ENCODE data around the gene C2orf68. TPM values are rescaled to one million over a fixed set of nuclear protein-coding genes. Genes with fewer than 3 reads are reported as not detected.

The C2orf68 gene
- 48.1 and 80.4 TPM in 2 replicates for total RNA-seq (2011; cell fraction: chromatin; rRNA removed; ENCODE audit: low replicate concordance)
- 45.8 and 61.2 TPM in 2 replicates for total RNA-seq (2011; cell fraction: nucleolus; rRNA removed)
- 58.4 and 76.0 TPM in 2 replicates for total RNA-seq (2011; cell fraction: nucleoplasm; rRNA removed)
- total RNA-seq (2014; rRNA removed) (22.1 and 33.2 TPM in 2 replicates), total RNA-seq (2014; rRNA removed; fragmentation: Illumina TruSeq; extraction: Trizol) (29.4 and 31.7 TPM in 2 replicates), total RNA-seq (2015; rRNA removed; fragmentation: Illumina TruSeq; extraction: Trizol) (26.8 and 30.1 TPM in 2 replicates), total RNA-seq (2021) (36.6 and 41.6 TPM in 2 replicates), polyA plus RNA-seq (2011; rRNA removed) (32.6 and 50.0 TPM in 2 replicates), polyA plus RNA-seq (2014; fragmentation: Illumina TruSeq; extraction: Trizol) (31.7 and 31.8 TPM in 2 replicates), polyA plus RNA-seq (2014; fragmentation: Nextera tagmentation; extraction: Ambion mirVana) (10 to 100 TPM; 33.1 to 33.4 TPM), polyA plus RNA-seq (2014; rRNA removed) (27.5 and 31.5 TPM in 2 replicates), polyA minus RNA-seq (2011; rRNA and poly(A)+ RNA removed) (24.7 and 40.2 TPM in 2 replicates), Bru-seq, nascent RNA (percentile 84 among the genes with signal in this experiment), BruChase-seq, experiment 1, labeled RNA remaining after a 2-hour chase (percentile 85 among the genes with signal in this experiment), BruChase-seq, experiment 2, labeled RNA remaining after a 6-hour chase (percentile 84 among the genes with signal in this experiment)
- 29.4 and 39.0 TPM in 2 replicates for polyA plus RNA-seq (2011; cell fraction: cytosol; rRNA removed)
- 36.4 and 51.5 TPM in 2 replicates for polyA plus RNA-seq (2011; cell fraction: nucleus; rRNA removed)
- 25.7 and 42.8 TPM in 2 replicates for polyA plus RNA-seq (2012)
- 13.6 and 33.5 TPM in 2 replicates for polyA minus RNA-seq (2011; cell fraction: cytosol; rRNA and poly(A)+ RNA removed)
- 15.9 and 17.7 TPM in 2 replicates for polyA minus RNA-seq (2011; cell fraction: nucleus; rRNA and poly(A)+ RNA removed)
- long read RNA-seq, experiment 1, transcript C2orf68-201 (4 exons, 2,837 nt): major isoform, 29 of 89 reads
- long read RNA-seq, experiment 1, partial matches to known transcripts: 1 of 89 reads
- long read RNA-seq, experiment 1, other reads (novel, unspliced or antisense): 53 of 89 reads
- long read RNA-seq, experiment 2, partial matches to known transcripts: 0 of 18 reads
- long read RNA-seq, experiment 2, other reads (novel, unspliced or antisense): 12 of 18 reads
- long read RNA-seq, experiment 3, transcript C2orf68-201 (4 exons, 2,837 nt): major isoform, 6 of 34 reads
- long read RNA-seq, experiment 3, partial matches to known transcripts: 0 of 34 reads
- long read RNA-seq, experiment 3, other reads (novel, unspliced or antisense): 27 of 34 reads

- H3K4me2 ChIP-seq (ENCODE audit: insufficient read depth, low read length): peak within 1 kb of the TSS; percentile 85
- peak within 1 kb of the TSS; percentile 75 for H3K27ac ChIP-seq (ENCODE audit: extremely low read depth, low read depth, low read length)
- peaks cover 4 to 33% of the 10 kb centered on the region in 2 experiments; a peak in 4 of 5 replicates for H3K4me1 ChIP-seq (replicated peaks in 1 of 2; ENCODE audit: control insufficient read depth in 2 of 2, insufficient read depth in 2 of 2, low read length in 2 of 2)
- DNase-seq (ENCODE audit: extremely low read depth in 1 of 4, low spot score in 3 of 4) (peak; percentile 88 to 96 (median 91)), FAIRE-seq (peak; percentile 80), ATAC-seq (peak; percentile 87)
- ChIA-PET POLR2A (interaction anchor here (0.7 to 1.8 kb wide), 18 partner anchors 8 to 378 kb away, joined by 3 to 17 read pairs (median 4); partner anchors contain the start of genes GGCX, MAT2A, RNF181 and TMEM150A), CTCF (ENCODE audit: low intra/inter-chr PET ratio) (interaction anchor here (0.6 kb wide), 1 partner anchor 60 kb away, joined by 4 read pairs; no protein-coding TSS in a partner anchor)
- peak within 1 kb of the TSS; percentile 75 for H2AFZ ChIP-seq (ENCODE audit: low read depth, low read length)
- H3K9me1 ChIP-seq (ENCODE audit: control insufficient read depth, insufficient read depth, low read length): no peaks in the 10 kb centered on the region
- no peaks in the 10 kb centered on the region for H3K27me3 ChIP-seq (ENCODE audit: control insufficient read depth in 2 of 2, insufficient read depth in 2 of 2, low read length in 2 of 2)
- no peaks in the 10 kb centered on the region for H4K20me1 ChIP-seq (replicated peaks; ENCODE audit: control insufficient read depth, insufficient read depth, low read length)
- 1% methylated on average over 54 of the region's 73 CpGs for WGBS (ENCODE audit: insufficient coverage, low coverage, missing lambda C conversion rate)
- peak within 1 kb of the TSS; percentile 83 for H3K4me3 ChIP-seq
- peak within 1 kb of the TSS; percentile 67 to 97 for H3K9ac ChIP-seq (ENCODE audit: insufficient read depth in 1 of 2, low read depth in 2 of 2, low read length in 2 of 2)
- peaks cover 29% of the 10 kb centered on the region; the same call in 2 of the 3 replicates for H3K36me3 ChIP-seq (ENCODE audit: control insufficient read depth, insufficient read depth, low read length)
- BruUV-seq (replicated peaks): TSS peak; percentile 86
- H3K9me3 ChIP-seq (replicated peaks; ENCODE audit: control insufficient read depth, insufficient read depth, low read depth, low read length): no peaks in the 10 kb centered on the region
- H3K79me2 ChIP-seq (ENCODE audit: control insufficient read depth, insufficient read depth, low read length): peaks cover 39% of the 10 kb centered on the region
- in situ Hi-C loops (cut with MboI) (no loop called here), intact Hi-C loops (cut with micrococcal nuclease) (loop anchor here (5.0 kb wide), 1 partner anchor 35 kb away; the partner anchor contains the start of gene VAMP8)
- TF ChIP-seq RBM34 (IDR thresholded peaks at IDR 0.05; ENCODE audit: borderline replicate concordance, insufficient read depth, low read length): no peak
- TF ChIP-seq POLR3A (IDR thresholded peaks at IDR 0.05; ENCODE audit: borderline replicate concordance, extremely low read depth, insufficient read depth, insufficient read length): no peak
- peak; percentile 64; the same call in 1 of the 2 replicates for TF ChIP-seq MBD2 (IDR thresholded peaks at IDR 0.05; ENCODE audit: borderline replicate concordance, low read depth)
- TF ChIP-seq POLR2AphosphoS5 (IDR thresholded peaks at IDR 0.05; ENCODE audit: control insufficient read depth, insufficient read depth, low read depth, low read length): peak; percentile 95
- TF ChIP-seq ZNF224 (CRISPR knock-in tag; IDR thresholded peaks at IDR 0.05): no peak
- no peak for TF ChIP-seq EWSR1 (IDR thresholded peaks at IDR 0.05; ENCODE audit: borderline replicate concordance, low read depth, partially characterized antibody)
- 0 out of 2 replicates have a peak, but pooled peaks have one; percentile 51 for TF ChIP-seq XRCC5 (IDR thresholded peaks at IDR 0.05; ENCODE audit: low read depth, low read length)
- TF ChIP-seq MTA3 (IDR thresholded peaks at IDR 0.05; ENCODE audit: borderline replicate concordance): 0 out of 2 replicates have a peak, but pooled peaks have one; percentile 50
- TF ChIP-seq SMAD1 (IDR thresholded peaks at IDR 0.05; ENCODE audit: low read depth, low read length, partially characterized antibody): peak; percentile 81
- TF ChIP-seq KDM4B (IDR thresholded peaks at IDR 0.05; ENCODE audit: borderline replicate concordance in 2 of 2, low read depth in 1 of 2): peak in 1 of 2 experiments; percentile 89; a peak in 1 of 4 replicates
- TF ChIP-seq MECOM (CRISPR knock-in tag; IDR thresholded peaks at IDR 0.05): no peak
- TF ChIP-seq POLR3G (IDR thresholded peaks at IDR 0.05; ENCODE audit: extremely low read depth, insufficient read length, insufficient replicate concordance): no peak
- TF ChIP-seq THRA (IDR thresholded peaks at IDR 0.05): no peak
- TF ChIP-seq NR1H2 (CRISPR knock-in tag; IDR thresholded peaks at IDR 0.05): no peak
These were observed at the start of gene C2orf68 for GRCh38 chr2:85611705-85612587. TSS of gene C2orf68 (minus strand) at chr2:85612066. CDS start at chr2:85611984, 82 bp downstream.
